Ishikawa (cell line): ENCODE results near the gene ARFGAP3.

Source experiments
- EP300 ChIP-seq: IDR thresholded peaks from 2 replicates; pipeline ENCODE4 v1.6.1; 2012; ENCODE audit warnings: borderline replicate concordance
- REST ChIP-seq: IDR thresholded peaks from 2 replicates; pipeline ENCODE4 v1.6.1; 2012; ENCODE audit warnings: low read depth, mild to moderate bottlenecking

GRCh38 chr22:42770941-42771647 is 86.0 kb downstream of the ARFGAP3 start:
- TF ChIP-seq REST (no peak), EP300 (no peak)
